HG03135 (cell line): ENCODE results near the gene PLA2G6.
"Not testable (repeated sequence)": the region's sequence is repeated elsewhere in the genome, so short reads cannot be mapped to it uniquely, and the experiment has no call there.

Experiments
- ATAC-seq: cut with Tn5 transposase; IDR thresholded peaks from one replicate; pipeline ENCODE4 v1.9.1; 2021; ENCODE audit warnings: mild to moderate bottlenecking, moderate library complexity; ENCODE audit not compliant: unreplicated experiment

The PLA2G6 gene

DNA sequence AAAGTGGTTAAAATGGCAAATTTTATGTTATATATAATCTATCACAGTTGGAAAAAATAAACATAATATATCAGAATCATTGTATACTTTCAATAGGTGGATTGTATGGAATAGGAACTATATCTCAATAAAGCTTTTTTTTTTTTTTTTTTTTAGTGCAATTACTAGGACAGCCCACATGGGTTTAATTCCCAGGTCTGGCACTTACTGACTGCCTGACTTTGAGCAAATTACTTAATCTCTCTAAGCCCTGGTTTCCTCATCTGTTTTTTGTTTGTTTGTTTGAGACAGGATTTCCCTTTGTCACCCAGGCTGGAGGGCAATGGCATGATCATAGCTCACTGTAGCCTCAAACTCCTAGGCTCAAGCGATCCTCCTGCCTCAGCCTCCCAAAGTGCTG lies 45.0 kb downstream of the PLA2G6 start:
- no peak for ATAC-seq

DNA sequence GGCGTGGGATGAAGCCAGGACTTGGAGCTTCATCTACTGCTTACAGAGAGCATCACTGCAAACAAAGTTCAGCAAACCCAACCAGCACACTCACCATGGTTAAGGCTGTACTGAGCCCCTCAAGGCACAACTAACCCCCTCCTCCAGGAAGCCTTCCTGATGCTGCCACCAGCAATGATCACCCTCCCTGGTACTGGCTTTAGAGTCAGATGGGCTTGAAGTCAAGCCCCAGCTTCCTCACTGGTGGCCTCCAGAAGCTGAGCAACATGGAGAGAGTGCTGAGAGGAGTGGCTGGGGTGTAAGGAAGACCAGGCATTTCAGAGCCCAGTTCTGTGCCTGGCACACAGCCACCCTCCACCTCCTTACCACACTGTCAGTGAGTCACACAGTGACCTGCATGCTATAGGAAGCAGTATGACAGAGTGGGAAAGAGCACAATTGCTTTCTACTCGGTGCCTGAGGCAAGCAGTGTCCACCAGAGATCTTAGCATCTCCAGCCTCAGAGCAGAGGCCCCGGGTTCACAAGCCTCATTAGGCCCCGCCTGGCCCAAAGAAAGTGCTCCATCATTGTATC lies 46.4 kb downstream of the PLA2G6 start:
- no peak for ATAC-seq

DNA sequence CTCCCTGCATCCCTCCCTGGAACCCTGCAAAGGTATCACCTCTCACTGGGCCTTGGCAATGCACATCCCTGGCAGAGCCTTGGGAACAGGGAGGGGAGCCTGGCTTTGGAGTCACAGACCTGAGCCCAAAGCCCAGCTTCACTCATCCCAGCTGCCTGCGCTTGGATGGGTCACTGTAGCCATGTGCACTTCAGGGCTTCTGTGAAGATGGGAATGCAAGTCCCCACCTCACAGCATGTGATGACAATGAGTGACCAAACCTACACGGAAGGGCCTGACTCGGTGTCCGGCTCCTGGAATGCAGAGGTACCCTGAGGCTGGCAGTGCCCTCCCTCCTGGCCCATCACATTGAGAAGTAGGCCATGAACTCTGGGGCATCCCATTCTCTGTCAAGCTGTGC lies 48.3 kb downstream of the PLA2G6 start:
- ATAC-seq = no peak

DNA sequence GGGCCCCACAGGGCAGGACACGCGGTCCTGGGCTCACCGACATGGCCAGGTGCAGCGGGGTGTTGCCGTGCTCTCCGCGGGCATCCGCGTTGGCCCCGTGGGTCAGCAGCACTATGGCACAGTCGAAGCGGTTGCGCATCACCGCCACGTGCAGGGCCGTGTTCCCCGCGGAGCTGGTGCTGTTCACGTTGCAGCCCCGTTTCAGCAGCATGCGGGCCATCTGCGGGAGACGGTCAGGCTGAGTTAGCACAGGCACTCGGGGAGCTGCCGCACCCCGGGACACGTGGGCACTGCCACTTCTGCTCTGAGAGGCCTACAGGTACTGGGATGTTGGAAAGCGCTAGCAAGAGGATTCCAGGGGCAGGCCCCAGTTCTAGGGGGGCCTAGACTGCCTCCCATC lies 48.8 kb downstream of the PLA2G6 start:
- ATAC-seq = no peak

DNA sequence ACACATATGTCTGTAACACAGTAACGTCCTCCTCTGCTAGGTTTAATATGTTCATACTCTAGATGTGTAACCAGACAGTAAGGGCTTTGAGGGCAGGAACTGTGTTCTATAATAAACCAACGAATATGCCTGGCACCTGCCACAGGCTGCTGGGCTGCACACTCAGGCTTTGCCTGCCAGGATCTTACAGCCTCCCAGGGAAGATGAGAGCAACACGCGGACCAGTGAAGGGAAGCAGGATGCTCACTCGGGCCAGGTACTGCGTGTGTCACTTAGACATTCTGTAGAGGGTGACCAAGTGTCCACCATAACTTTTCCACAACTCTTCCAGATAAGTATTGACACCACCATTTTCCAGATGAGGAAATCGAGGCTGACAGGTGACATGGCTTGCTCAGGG lies 49.5 kb downstream of the PLA2G6 start:
- ATAC-seq = no peak

DNA sequence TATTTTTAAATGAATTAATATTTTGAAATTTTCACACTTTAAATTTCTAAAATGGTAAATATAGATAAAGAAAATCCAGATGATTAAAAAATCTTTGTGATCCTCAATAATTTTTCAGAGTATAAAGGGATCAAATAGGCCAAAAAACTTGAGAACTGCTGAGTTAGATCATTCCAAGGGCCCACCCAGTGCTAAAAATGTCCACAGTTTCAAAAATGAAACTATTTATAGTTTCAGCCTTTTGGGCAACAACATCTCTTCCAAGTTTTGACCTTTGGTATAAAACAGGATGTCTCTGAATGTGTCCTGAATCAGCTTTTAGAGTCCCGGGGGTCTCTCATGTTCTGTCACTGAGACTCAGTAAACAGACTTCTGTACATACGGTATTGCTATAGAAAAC lies 50.2 kb downstream of the PLA2G6 start:
- no peak for ATAC-seq

DNA sequence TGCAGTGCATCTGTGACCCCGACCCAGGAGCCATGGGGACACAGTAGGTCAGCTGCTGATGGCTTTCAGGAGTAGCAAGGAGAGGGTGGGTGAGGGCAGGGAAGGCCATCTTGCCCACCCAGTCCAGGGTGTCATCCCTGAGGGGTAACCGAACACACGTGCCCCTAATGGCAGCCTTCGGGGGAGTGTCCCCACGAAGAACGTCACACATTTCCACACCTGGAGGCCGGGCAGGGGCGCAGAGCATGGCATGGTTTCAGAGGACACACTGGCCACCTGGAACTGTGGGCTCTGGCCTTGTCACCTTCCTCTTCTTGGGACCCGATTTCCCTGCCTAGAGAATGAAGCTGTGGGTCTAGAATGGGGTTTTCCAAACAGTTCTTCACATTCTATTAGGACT lies 51.8 kb downstream of the PLA2G6 start:
- ATAC-seq = no peak

DNA sequence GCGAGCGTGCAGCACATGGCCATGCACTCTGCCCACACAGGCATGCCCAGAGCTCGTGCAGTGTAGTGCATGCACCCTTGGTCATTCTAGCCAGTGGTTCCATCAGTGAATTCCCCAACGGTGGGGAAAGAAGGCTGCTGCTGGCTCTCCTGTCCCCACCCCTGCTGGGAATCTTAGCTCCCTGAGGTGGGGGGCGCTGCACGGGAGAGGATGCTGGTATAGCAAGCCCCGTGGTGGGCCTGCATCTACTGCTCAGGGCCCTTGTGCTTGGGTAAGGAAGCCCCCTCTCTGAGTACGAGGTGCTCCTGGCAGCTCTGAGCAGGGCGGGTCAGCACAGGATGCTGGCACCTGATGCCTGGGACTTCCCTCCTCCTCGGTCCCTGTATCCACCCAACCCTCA lies 52.6 kb downstream of the PLA2G6 start:
- no peak for ATAC-seq

DNA sequence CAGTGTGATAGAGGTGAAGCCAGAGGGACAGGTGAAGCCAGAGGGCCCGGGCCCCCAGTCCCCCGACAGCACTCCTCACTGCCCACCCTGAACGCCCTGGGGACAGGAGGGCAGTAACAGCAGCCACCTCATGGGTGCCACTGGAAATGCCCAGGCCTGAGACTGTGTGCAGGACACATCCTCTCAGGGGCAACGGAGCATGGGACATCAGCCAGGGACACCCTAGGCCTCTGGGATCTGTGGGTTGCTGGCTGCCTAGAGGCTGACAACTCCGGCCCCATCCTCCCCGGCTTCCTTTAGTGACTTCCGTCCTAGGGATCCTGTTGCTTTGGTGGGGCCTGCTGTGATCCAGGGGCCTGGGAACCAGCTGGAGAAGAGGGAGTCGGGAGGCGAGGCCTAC lies 53.8 kb downstream of the PLA2G6 start:
- no peak for ATAC-seq

DNA sequence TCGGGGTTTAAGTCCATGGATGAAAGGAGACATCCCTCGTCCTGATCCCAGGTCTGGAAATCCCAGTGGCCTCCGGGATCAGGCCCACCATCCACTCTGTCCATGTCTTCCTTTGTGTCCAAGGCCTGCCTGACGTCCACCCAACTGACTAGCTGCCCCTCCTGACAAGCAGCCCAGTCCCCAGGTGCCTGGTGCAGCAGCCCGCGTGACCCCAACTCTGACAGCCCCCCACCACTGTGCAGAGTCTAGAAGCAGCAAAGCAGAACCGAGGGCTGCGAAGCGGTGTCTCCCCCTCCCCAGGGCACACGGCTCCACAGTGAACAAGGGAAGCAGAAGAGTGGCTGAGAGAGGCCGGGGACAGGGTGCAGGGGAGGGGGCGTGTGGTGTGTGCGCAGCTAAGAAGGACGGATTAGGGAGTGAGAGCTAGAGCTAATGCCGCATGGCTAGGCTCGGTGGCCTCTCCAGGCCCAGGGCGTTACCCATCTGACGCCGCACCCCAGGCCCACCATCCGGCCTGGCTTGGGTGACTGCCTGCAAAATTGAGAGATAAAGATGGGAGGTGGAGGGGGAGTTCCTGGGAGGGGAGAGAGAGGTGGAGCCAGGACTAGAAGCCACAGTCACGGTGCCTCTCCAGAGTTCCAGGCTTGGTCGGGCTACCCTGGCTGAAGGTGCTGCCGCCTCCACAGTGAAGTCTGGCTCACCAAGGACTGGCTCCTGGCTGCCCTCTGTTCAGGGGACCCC lies 54.5 kb downstream of the PLA2G6 start:
- no peak for ATAC-seq

DNA sequence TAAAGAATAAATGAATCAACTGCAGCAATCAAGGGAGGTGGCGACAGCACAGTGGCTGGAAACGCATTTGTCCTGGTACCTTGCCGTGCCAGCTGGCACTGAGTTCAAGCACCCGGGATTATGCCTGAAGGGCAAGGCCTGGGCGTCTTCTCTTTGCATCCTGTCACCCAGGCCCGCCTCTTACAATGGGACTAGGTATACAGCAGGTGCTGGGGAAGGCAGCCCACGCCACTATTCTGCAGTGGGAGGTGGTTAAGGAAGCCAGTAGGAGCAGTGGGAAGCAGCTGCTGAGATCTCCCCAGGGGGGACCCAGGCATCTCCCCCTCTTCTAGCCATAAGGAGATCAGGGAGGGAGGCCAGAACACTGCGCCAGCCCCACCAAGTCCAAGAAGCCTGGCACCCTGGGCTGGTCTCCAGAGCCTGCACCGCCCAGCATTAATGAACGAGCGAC lies 55.9 kb downstream of the PLA2G6 start:
- no peak for ATAC-seq

DNA sequence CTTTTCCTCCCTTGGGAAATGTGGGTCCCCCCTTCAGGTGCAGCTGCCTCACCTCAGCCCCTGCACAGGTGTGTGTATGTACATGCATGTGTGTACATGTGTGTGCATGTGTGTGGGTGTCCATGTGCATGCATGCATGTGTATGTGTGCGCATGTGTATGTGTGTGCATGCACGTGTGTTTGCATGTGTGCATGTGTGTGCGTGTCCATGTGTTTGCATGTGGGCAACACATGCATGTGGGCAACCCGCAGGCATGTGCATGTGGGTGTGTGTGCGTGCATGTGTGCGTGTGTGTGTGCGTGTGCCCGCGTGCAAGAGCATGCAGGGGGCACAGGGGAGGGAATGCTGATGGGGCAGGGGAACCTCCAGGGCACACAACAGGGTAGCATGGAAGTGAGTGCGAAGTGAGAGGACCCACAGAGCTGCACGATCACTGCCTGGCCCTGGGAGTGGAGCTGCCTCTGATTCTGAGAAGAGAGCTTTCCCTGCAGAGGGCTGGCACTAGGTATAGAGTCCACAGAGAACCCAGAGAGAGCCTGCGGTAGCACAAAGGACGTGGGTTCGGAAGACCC lies 56.5 kb downstream of the PLA2G6 start:
- no peak for ATAC-seq

DNA sequence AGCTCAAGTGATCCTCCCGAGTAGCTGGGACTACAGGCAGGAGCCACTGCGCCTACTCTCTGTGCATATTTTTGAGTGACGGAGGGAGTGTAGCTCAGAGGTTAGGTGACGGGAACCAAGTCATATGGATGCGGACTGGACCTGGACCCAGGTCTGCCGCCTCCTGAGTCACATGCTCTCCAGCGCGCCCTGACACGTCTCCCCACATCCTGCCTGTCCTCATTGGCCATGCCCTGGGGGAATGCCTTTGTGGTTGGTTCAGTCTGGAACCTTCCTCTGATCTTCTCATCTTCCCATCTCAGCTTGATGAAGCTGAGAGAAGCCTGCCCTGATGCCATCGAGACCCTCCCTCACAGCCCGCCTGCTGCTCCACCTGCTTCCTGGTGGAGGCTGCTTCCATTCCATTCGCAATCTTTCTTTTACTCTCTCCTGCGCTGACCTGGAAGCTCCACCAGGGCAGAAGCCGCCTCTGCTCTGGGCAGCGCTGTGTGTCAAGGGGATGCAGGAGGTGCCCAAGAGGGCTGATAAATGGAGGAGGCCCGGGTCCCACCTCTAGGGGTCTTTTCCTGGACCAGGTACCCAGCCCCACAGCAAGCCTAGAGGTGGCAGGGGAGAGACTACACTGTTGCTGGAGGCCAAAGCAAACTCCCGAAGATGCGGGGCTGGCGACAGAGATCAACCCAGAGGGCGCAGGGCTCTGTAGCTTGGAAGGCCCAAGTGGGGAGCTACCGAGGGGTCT lies 57.2 kb downstream of the PLA2G6 start:
- ATAC-seq = no peak

DNA sequence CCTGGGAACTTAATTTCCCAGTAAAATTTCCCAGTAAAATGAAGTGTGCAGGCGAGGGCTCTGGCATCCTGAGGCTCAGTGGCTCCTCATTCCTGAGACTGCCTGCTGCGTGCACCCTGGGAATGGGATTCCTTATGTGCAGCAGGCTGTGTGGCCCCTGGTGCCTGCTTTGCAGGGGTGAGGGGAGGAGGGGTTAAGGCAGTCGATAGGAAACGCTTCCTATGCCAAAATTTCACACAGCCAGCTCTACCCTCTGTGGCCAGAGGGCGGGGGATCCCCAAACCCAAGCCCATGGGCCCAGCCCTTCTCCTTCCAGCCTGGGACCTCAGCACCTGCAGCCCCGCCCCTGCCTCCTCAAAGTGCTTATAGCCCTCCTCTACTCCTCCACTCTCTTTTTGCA lies 59.0 kb downstream of the PLA2G6 start:
- ATAC-seq = no peak

DNA sequence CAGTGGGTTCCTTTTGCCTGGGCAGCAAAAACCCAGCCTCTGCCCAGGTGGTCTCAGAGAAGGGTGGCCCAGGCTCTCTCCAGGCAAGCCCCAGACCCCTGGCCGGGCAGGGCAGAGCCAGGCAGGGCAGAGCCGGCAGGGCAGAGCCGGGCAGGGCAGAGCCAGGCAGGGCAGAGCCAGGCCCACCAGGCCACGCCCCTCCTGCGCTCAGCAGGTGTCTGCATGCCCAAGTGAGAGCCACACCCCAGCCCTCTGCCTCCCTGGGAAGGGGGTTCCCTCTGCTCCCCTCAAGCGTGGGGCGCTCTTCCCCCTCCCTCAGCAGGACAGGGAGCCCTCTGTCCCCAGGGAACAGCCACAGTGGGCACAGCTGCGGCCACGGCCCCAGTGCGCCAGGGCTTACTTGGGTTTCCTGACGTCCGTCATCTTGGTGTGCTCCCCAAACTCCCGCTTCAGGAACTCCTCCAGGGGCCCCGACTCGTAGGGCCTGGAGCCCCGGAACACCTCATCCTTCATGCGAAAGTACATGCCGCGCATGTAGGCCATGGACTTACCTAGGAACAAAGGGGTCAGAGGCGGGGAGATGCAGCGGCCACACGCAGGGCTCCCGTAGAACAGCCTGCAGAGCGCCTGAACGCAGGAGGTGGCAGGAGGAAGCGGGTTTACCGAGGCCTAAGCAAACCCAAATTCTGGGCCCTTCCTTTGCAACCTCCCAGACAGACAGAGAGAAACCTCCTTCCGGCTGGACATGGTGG lies 61.1 kb downstream of the PLA2G6 start:
- no peak for ATAC-seq

DNA sequence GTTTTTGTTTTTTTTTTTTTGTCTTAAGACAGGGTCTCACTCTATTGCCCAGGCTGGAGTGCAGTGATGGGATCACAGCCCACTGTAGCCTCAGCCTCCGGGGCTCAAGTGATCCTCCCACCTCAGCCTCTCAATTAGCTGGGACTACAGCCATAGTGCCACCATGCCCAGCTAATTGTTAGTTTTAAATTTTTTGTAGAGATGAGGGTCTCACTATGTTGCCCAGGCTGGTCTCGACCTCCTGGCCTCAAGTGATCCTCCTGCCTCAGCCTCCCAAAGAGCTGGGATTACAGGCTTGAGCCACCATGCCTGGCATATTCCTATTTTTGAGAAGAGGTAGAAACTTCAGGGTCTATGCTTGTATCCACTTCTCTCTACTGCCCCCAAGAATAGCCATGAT lies 62.9 kb downstream of the PLA2G6 start:
- not testable (repeated sequence) for ATAC-seq

DNA sequence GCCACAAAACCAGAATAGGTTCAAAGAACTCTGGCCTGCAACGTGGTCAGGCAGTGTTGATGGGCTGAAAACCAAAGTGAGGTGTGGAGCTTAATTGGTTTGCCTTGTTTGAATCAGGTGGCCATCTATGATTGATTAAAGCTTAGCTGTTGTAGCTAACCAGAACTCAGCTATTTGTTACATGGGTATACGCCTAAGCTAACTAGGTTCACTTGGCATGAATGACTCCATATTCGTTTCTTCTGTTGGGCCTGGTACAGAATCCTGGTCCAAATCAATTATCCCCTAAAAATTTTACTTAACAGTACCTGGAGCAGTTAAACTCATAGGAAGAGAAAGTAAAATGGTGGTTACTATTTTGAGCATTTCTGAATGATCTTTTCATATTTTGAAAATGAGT lies 63.4 kb downstream of the PLA2G6 start:
- ATAC-seq = no peak

DNA sequence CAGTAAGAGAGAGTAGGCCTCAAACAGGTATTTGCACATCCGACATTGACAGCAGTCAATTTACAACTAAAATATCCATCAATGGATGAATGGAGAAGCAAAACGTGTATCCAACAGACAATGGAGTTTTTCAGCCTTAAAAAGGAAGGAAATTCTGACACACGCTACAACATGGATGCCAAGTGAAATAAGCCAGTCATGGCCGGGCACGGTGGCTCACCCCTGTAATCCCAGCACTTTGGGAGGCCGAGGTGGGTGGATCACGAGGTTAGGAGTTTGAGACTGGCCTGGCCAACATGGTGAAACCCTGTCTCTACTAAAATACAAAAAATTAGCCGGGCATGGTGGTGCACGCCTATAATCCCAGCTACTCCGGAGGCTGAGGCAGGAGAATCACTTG lies 64.1 kb downstream of the PLA2G6 start:
- ATAC-seq = not testable (repeated sequence)

DNA sequence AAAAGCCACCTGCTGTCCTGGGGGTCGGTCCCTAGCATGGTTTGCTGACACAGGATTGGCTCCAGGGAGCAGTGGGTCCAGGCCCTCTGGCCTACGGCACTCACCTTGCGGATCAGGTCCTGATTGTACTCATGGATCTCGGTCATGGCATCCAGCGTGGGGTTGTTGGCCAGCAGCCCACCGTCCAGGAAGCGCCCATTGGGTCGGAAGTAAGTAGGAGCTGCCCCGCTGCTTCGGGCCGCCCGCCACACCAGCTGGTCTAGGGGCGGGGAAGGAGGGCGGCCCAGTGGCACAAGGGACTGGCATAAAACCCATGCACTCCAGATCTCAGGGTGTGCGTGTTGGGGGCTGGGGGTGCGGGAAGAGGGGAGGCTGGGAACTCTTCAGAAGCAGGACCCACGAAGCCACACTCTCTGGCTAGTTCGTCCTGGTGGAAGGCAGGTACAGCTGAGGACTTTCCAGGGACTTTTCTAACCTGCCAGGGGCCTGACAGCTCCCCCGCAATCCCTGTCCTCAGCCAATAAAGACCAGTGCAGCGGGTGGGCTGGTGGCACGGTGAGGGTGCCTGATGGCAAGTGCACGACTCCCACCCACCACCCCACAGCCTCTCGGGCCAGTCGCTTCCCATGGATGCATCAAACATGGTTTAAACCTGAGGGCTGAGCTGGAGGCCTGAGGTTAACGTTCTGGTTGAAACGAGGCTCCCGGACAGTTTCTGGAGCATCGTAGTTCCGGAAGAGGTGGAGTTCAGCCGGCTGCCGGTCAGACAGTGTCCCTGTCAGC lies 66.0 kb downstream of the PLA2G6 start:
- no peak for ATAC-seq
